Fibroblast of the conjunctiva (primary cell): ENCODE measurements around the gene EEF1A1.
"Not testable (repeated sequence)": the region's sequence is repeated elsewhere in the genome, so short reads cannot be mapped to it uniquely, and the experiment has no call there.

ENCODE experiments used
- DNase-seq: peaks from one replicate; pipeline ENCODE4 v3.0.0-alpha.2; 2010; ENCODE audit warnings: low read depth

Gene EEF1A1

GRCh38 chr6:73520688-73521350 lies at the start of gene EEF1A1:
Gene EEF1A1, minus strand, starts transcription at chr6:73521032. Its CDS starts 1,006 bp downstream, at chr6:73520026.
- DNase-seq, result peak; percentile 99

- no peak for DNase-seq
Measured at GRCh38 chr6:73569121-73569520, 48.3 kb upstream of the EEF1A1 start.

GRCh38 chr6:73566954-73567591 lies 46.2 kb upstream of the EEF1A1 start:
- DNase-seq, result no peak

- DNase-seq, result not testable (repeated sequence)
Measured at GRCh38 chr6:73566486-73566871, 45.6 kb upstream of the EEF1A1 start.

- no peak for DNase-seq
Measured at GRCh38 chr6:73565767-73566485, 45.1 kb upstream of the EEF1A1 start.

- DNase-seq, result no peak
Measured at GRCh38 chr6:73564578-73565345, 43.9 kb upstream of the EEF1A1 start.

GRCh38 chr6:73562558-73562957 lies 41.7 kb upstream of the EEF1A1 start:
- DNase-seq, result no peak

GRCh38 chr6:73560853-73561407 lies 40.1 kb upstream of the EEF1A1 start:
- no peak for DNase-seq

- no peak for DNase-seq
Measured at GRCh38 chr6:73560182-73560732, 39.4 kb upstream of the EEF1A1 start.

GRCh38 chr6:73559399-73559794 lies 38.6 kb upstream of the EEF1A1 start:
- not testable (repeated sequence) for DNase-seq

GRCh38 chr6:73558624-73559398 lies 38.0 kb upstream of the EEF1A1 start:
- DNase-seq, result no peak

GRCh38 chr6:73556836-73557235 lies 36.0 kb upstream of the EEF1A1 start:
- DNase-seq, result no peak

GRCh38 chr6:73555380-73555949 lies 34.6 kb upstream of the EEF1A1 start:
- not testable (repeated sequence) for DNase-seq

GRCh38 chr6:73551115-73551514 lies 30.3 kb upstream of the EEF1A1 start:
- DNase-seq, result not testable (repeated sequence)

- no peak for DNase-seq
Measured at GRCh38 chr6:73548458-73549446, 27.9 kb upstream of the EEF1A1 start.

- no peak for DNase-seq
Measured at GRCh38 chr6:73547036-73547435, 26.2 kb upstream of the EEF1A1 start.

GRCh38 chr6:73542891-73543290 lies 22.1 kb upstream of the EEF1A1 start:
- DNase-seq, result no peak

- DNase-seq, result not testable (repeated sequence)
Measured at GRCh38 chr6:73542481-73542880, 21.6 kb upstream of the EEF1A1 start.

- DNase-seq, result no peak
Measured at GRCh38 chr6:73538116-73538779, 17.4 kb upstream of the EEF1A1 start.
